Subcutaneous adipose tissue (tissue), 4 donors: Measurements from ENCODE around the gene POU2F2. TPM values are rescaled to one million over a fixed set of nuclear protein-coding genes. Genes with fewer than 3 reads are reported as not detected.

Experiments used
- CTCF ChIP-seq: fragments of 450-650 bp; IDR thresholded peaks from one replicate; pipeline ENCODE4 v1.5.1; 2016; ENCODE audit warnings: low read depth, mild to moderate bottlenecking, control low read depth, antibody characterized with exemption, moderate library complexity
- total RNA-seq, 4 donors: library from RNA; depleted of rRNA; stranded (reverse); fragments of >200 nt; gene quantifications; one replicate each; pipeline ENCODE4 v1.1.0, GENCODE V29; 2016

POU2F2 gene
- total RNA-seq, 4 donors from 2014 or later = 0.85 to 2.4 (median 1.5) TPM

DNA sequence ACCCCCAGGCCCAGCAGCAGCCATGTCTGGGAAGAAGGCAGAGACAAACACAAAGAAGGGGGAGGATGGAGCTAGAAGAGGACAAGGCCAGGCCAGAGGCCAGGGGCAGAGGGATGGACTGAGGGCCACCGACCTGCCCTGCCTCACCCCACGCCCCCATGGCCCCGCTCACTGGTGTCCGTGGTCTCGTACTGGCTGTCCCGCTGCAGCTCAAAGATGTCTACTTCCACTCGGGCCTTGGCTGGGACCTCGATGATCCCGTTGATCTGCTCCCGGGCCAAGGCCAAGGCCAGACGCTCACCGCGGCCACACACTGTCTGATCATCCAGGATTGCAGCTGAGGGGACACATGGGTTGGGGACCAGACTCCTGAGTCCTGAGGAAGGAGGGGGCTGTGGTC, 67.2 kb downstream of the POU2F2 start:
- TF ChIP-seq CTCF = no peak

- no peak for TF ChIP-seq CTCF
Observed at GRCh38 chr19:42064432-42064831, 67.8 kb downstream of the POU2F2 start.

DNA sequence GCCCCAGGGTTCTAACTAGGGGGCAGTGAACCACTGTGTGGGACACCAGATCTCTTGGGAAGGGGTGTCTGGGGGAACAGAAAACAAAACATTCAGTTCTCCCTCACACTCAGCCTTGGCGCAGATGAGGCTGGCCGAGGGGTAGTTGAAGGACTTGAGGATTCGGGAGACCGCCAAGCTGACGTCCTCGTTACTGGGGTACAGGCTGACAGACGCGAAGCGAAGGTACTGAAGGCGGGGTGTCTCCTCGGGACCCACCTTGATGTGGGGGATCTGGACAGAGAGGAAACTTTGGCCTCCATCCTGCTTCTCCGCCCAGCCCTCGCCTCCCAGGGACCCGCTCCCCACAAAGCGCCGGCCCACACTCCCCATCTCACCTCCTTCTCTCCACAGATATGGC, 69.9 kb downstream of the POU2F2 start:
- TF ChIP-seq CTCF = no peak

DNA sequence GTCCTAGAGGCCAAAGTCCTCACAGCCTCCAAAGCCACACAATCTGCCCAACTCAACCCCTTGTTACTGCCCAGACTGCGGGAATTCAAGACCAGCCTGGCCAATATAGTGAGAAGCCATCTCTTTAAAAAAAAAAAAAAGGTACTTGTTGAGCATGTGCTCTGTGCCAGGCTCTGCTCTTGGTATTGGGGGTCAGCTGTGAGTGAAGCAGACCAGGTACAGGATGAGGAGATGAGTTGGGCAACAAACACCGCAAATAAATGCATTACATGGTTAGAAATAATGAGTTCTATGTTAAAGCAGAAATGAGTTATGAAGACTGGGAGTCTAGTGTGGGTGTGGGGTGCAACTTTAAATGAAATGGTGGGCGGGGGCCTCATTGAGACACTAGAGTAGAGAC, 72.1 kb downstream of the POU2F2 start:
- no peak for TF ChIP-seq CTCF

DNA sequence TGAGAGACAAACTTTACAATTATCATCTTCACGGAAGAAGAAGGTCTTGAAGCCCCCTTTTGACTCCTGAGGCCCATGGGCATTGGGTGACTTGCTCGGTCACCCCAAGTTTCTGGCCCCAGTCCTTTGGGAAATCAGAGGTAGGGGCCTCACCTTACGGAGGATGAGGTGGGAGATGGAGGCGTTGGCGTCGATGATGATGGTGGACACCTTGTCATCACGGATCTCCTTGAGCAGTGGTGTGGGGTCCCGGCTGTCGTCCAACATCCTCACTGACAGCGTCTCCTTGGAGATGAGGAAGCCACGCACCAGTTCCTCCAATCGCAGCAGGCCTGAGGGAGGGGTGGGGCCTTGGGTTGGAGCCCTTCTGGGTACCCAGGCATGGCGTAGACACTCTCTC, 73.0 kb downstream of the POU2F2 start:
- TF ChIP-seq CTCF = no peak

GRCh38 chr19:42057846-42058245, 74.4 kb downstream of the POU2F2 start:
- no peak for TF ChIP-seq CTCF

GRCh38 chr19:42054205-42054604, 78.0 kb downstream of the POU2F2 start:
- TF ChIP-seq CTCF = no peak
